Fibroblast of upper back skin (primary cell): ENCODE data around the gene FDXR.
"Not testable (repeated sequence)": the region's sequence is repeated elsewhere in the genome, so short reads cannot be mapped to it uniquely, and the experiment has no call there.

ENCODE experiments used
- DNase-seq: peaks from one replicate; pipeline ENCODE4 v3.0.0-alpha.2; 2013

The FDXR gene

GRCh38 chr17:74872313-74873036 is at the start of gene FDXR:
Gene FDXR, minus strand, starts transcription at chr17:74872994. Its CDS starts 50 bp downstream, at chr17:74872944.
- DNase-seq = no peak

GRCh38 chr17:74922172-74922571 is 49.4 kb upstream of the FDXR start:
- DNase-seq = no peak

GRCh38 chr17:74921769-74922168 is 49.0 kb upstream of the FDXR start:
- DNase-seq = no peak

GRCh38 chr17:74921026-74921681 is 48.4 kb upstream of the FDXR start:
- DNase-seq = no peak

- DNase-seq = no peak
Measured at GRCh38 chr17:74920642-74921025, 47.8 kb upstream of the FDXR start.

GRCh38 chr17:74920306-74920620 is 47.5 kb upstream of the FDXR start:
- DNase-seq = no peak

GRCh38 chr17:74919440-74920305 is 46.9 kb upstream of the FDXR start:
- peak; percentile 10 for DNase-seq

- no peak for DNase-seq
Measured at GRCh38 chr17:74918906-74919305, 46.1 kb upstream of the FDXR start.

GRCh38 chr17:74917430-74917829 is 44.6 kb upstream of the FDXR start:
- DNase-seq = no peak

- no peak for DNase-seq
Measured at GRCh38 chr17:74916851-74917199, 44.0 kb upstream of the FDXR start.

GRCh38 chr17:74916136-74916850 is 43.5 kb upstream of the FDXR start:
- no peak for DNase-seq

GRCh38 chr17:74911423-74911822 is 38.6 kb upstream of the FDXR start:
- DNase-seq = not testable (repeated sequence)

- DNase-seq = not testable (repeated sequence)
Measured at GRCh38 chr17:74909097-74909496, 36.3 kb upstream of the FDXR start.

- no peak for DNase-seq
Measured at GRCh38 chr17:74907012-74907411, 34.2 kb upstream of the FDXR start.

GRCh38 chr17:74906214-74906793 is 33.5 kb upstream of the FDXR start:
- DNase-seq = not testable (repeated sequence)

GRCh38 chr17:74904687-74905409 is 32.1 kb upstream of the FDXR start:
- no peak for DNase-seq

GRCh38 chr17:74903671-74904070 is 30.9 kb upstream of the FDXR start:
- DNase-seq = no peak

- no peak for DNase-seq
Measured at GRCh38 chr17:74903034-74903433, 30.2 kb upstream of the FDXR start.

- DNase-seq = no peak
Measured at GRCh38 chr17:74901353-74902135, 28.8 kb upstream of the FDXR start.

- DNase-seq = no peak
Measured at GRCh38 chr17:74900208-74900607, 27.4 kb upstream of the FDXR start.

GRCh38 chr17:74898376-74898946 is 25.7 kb upstream of the FDXR start:
- no peak for DNase-seq
